GM19467 (cell line): ENCODE data around the gene TBC1D22B.
"Not testable (repeated sequence)": the region's sequence is repeated elsewhere in the genome, so short reads cannot be mapped to it uniquely, and the experiment has no call there.

Source experiments
- ATAC-seq: cut with Tn5 transposase; IDR thresholded peaks from one replicate; pipeline ENCODE4 v1.9.1; 2021; ENCODE audit warnings: mild to moderate bottlenecking, moderate library complexity; ENCODE audit not compliant: unreplicated experiment

The TBC1D22B gene

GRCh38 chr6:37319856-37320480 lies 62.4 kb downstream of the TBC1D22B start:
- ATAC-seq: no peak

GRCh38 chr6:37320646-37321045 lies 63.1 kb downstream of the TBC1D22B start:
- ATAC-seq: no peak

GRCh38 chr6:37321101-37321500 lies 63.5 kb downstream of the TBC1D22B start:
- ATAC-seq: no peak

GRCh38 chr6:37321516-37322415 lies 64.2 kb downstream of the TBC1D22B start:
- no peak for ATAC-seq

- ATAC-seq: no peak
Observed at GRCh38 chr6:37323580-37323979, 66.0 kb downstream of the TBC1D22B start.

GRCh38 chr6:37324131-37325033 lies 66.8 kb downstream of the TBC1D22B start:
- no peak for ATAC-seq

- not testable (repeated sequence) for ATAC-seq
Observed at GRCh38 chr6:37330345-37330744, 72.8 kb downstream of the TBC1D22B start.

- no peak for ATAC-seq
Observed at GRCh38 chr6:37331047-37331446, 73.5 kb downstream of the TBC1D22B start.

- ATAC-seq: no peak
Observed at GRCh38 chr6:37332894-37333293, 75.3 kb downstream of the TBC1D22B start.

GRCh38 chr6:37334047-37334446 lies 76.5 kb downstream of the TBC1D22B start:
- ATAC-seq: no peak

GRCh38 chr6:37338317-37338716 lies 80.7 kb downstream of the TBC1D22B start:
- not testable (repeated sequence) for ATAC-seq

- ATAC-seq: no peak
Observed at GRCh38 chr6:37338745-37339255, 81.2 kb downstream of the TBC1D22B start.

GRCh38 chr6:37339741-37340638 lies 82.4 kb downstream of the TBC1D22B start:
- ATAC-seq: no peak

GRCh38 chr6:37340639-37340943 lies 83.0 kb downstream of the TBC1D22B start:
- ATAC-seq: no peak

GRCh38 chr6:37343248-37343647 lies 85.7 kb downstream of the TBC1D22B start:
- no peak for ATAC-seq

- no peak for ATAC-seq
Observed at GRCh38 chr6:37344308-37344707, 86.7 kb downstream of the TBC1D22B start.

- not testable (repeated sequence) for ATAC-seq
Observed at GRCh38 chr6:37345804-37346203, 88.2 kb downstream of the TBC1D22B start.

GRCh38 chr6:37347177-37347576 lies 89.6 kb downstream of the TBC1D22B start:
- ATAC-seq: no peak

GRCh38 chr6:37347670-37348111 lies 90.1 kb downstream of the TBC1D22B start:
- no peak for ATAC-seq

- ATAC-seq: no peak
Observed at GRCh38 chr6:37351027-37351426, 93.5 kb downstream of the TBC1D22B start.
